Cardiac muscle cell (in vitro differentiated cells and primary cell): Measurements from ENCODE around the gene C13orf46. TPM values are rescaled to one million over a fixed set of nuclear protein-coding genes. Genes with fewer than 3 reads are reported as not detected.
A peak's percentile ranks its signal among the peaks of the same experiment; 100 is the strongest.

Experiments
- DNase-seq, 2 donors: peaks; one replicate each; pipeline versions ENCODE4 v3.0.0 to v3.0.0-alpha.2; 2010 to 2017; ENCODE audit warnings: low read depth in 1 of 2, low spot score in 1 of 2
- H3K27ac ChIP-seq: fragments of 200-600 bp; sonication (generic); 2 replicates; pipeline ENCODE4 v1.5.1; 2016
- H3K27me3 ChIP-seq: fragments of 200-600 bp; sonication (generic); 2 replicates; pipeline ENCODE4 v1.6.0; 2016; ENCODE audit warnings: control low read depth
- H3K36me3 ChIP-seq: fragments of 200-600 bp; sonication (generic); 2 replicates; pipeline ENCODE4 v1.5.1; 2016; ENCODE audit warnings: control low read depth
- H3K4me1 ChIP-seq: fragments of 200-600 bp; sonication (generic); 2 replicates; pipeline ENCODE4 v1.8.1; 2017; ENCODE audit warnings: low read depth, mild to moderate bottlenecking, mixed run types
- H3K4me3 ChIP-seq: fragments of 200-600 bp; sonication (generic); 2 replicates; pipeline ENCODE4 v1.5.1; 2016; ENCODE audit warnings: mild to moderate bottlenecking
- H3K9me3 ChIP-seq: fragments of 200-600 bp; sonication (generic); 2 replicates; pipeline ENCODE4 v1.5.1; 2017; ENCODE audit warnings: low read depth, mild to moderate bottlenecking, control low read depth
- polyA plus RNA-seq: library from polyadenylated mRNA; unstranded; fragments of >200 nt; fragmentation: Nextera tagmentation; extraction: Ambion mirVana; gene quantifications from 2 replicates; pipeline ENCODE4 v1.2.1, GENCODE V29; 2016
- total RNA-seq: library from RNA; depleted of rRNA; stranded (reverse); fragments of >200 nt; gene quantifications from 2 replicates; pipeline ENCODE4 v1.2.3, GENCODE V29; 2016
- TF ChIP-seq, protein P1 (sequence below): IDR thresholded peaks from 2 replicates; pipeline ENCODE4 v1.5.1; 2012; ENCODE audit warnings: low read depth, mild to moderate bottlenecking, low read length

C13orf46 gene
- total and polyA plus RNA-seq, 2 experiments from 2014 or later = 0.35 TPM; not detected in 1

DNA sequence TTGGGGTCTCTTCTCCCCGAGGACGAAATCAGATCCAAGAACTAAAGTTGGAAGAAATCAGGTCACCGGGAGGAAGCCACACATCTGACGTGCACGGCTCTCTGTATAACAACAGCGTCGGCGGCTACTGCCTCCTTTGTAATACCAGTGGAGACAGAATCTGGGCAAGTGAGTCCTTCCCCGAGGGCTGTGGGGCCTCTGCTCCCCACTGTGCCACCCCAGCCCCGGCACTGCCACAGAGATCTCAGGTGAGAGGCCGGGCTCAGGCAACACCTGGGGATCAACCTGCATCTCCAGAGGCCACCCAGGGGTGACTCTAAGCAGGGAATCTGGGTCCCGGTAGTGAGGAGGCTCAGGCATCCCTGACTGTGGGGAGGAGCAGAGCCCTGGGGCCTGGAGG lies 33.7 kb upstream of the C13orf46 start:
- Histone ChIP-seq H3K4me3 (no peak overlapping the region), H3K4me1 (no peaks in the 10 kb centered on the region), H3K9me3 (no peaks in the 10 kb centered on the region), H3K27ac (no peak overlapping the region), H3K36me3 (no peaks in the 10 kb centered on the region), H3K27me3 (no peaks in the 10 kb centered on the region)
- TF ChIP-seq, protein P1, sequence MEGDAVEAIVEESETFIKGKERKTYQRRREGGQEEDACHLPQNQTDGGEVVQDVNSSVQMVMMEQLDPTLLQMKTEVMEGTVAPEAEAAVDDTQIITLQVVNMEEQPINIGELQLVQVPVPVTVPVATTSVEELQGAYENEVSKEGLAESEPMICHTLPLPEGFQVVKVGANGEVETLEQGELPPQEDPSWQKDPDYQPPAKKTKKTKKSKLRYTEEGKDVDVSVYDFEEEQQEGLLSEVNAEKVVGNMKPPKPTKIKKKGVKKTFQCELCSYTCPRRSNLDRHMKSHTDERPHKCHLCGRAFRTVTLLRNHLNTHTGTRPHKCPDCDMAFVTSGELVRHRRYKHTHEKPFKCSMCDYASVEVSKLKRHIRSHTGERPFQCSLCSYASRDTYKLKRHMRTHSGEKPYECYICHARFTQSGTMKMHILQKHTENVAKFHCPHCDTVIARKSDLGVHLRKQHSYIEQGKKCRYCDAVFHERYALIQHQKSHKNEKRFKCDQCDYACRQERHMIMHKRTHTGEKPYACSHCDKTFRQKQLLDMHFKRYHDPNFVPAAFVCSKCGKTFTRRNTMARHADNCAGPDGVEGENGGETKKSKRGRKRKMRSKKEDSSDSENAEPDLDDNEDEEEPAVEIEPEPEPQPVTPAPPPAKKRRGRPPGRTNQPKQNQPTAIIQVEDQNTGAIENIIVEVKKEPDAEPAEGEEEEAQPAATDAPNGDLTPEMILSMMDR = no peak
- DNase-seq = no peak

DNA sequence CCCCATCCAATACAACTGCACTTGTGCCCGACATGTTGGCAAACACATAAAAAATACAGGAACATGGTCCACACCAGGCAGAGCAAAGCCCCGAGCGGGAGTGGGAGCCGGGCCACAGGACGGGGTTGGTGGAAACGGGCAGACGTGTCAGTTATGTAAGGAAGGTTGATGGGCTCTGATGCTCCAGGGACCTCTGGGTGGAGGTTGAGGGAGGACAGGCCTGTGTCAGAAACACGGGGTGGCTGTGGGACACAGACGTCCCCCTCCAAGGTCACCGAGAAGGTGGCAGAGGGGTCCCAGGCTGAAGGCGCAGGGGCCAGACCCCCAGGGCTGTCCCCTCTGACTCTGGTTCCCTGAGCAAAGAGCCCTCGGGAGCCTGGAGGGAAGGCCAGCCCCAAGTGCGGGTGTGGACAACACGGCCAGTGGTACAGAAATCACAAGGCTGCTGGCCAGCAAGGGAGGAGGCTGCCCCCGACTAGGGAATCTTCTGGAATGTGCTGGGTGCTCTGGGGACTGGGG lies 31.4 kb upstream of the C13orf46 start:
- DNase-seq = no peak
- Histone ChIP-seq H3K36me3 (no peaks in the 10 kb centered on the region), H3K4me3 (no peak overlapping the region), H3K27me3 (no peaks in the 10 kb centered on the region), H3K9me3 (no peaks in the 10 kb centered on the region), H3K4me1 (no peaks in the 10 kb centered on the region), H3K27ac (no peak overlapping the region)
- TF ChIP-seq, protein P1 = no peak

DNA sequence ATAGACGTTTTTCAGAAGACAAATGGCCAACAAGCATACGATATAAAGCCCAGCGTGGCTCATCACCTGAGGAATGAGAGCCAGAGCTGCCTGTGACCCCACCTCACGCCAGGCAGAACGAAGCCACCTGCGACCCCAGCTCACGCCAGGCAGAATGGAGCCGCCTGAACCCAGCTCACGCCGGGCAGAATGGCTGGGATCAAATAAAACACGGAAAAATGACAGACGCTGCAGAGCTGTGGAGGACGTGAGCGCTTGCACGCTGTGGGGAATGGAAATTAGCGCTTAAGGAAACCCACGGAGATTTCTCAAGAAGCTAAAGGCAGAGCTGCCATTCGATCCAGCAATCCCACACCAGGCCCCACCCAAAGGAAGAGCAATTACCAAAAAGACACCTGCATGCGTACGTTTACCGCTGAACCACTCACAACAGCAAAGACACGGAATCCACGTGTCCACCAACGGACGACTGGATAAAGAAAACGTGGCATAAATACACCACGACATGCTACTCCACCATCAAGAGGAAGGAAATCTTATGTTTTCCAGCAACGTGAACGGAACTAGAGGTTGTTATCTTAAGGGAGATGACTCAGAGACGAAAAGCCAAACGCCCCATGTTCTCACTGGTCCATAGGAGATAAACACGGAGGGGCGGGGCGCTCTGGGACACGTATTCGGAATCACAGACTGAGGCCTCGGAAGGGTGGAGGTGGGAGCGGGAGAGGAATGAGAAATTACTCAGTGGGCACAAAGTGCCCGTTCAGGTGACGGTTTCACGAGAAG lies 30.7 kb upstream of the C13orf46 start:
- H3K4me1 ChIP-seq = no peaks in the 10 kb centered on the region
- no peaks in the 10 kb centered on the region for H3K9me3 ChIP-seq
- TF ChIP-seq, protein P1 = no peak
- H3K36me3 ChIP-seq = no peaks in the 10 kb centered on the region
- H3K27me3 ChIP-seq = no peaks in the 10 kb centered on the region
- peak in 1 of 2 donors; percentile 92 for DNase-seq
- H3K27ac ChIP-seq = no peak overlapping the region
- H3K4me3 ChIP-seq = no peak overlapping the region

DNA sequence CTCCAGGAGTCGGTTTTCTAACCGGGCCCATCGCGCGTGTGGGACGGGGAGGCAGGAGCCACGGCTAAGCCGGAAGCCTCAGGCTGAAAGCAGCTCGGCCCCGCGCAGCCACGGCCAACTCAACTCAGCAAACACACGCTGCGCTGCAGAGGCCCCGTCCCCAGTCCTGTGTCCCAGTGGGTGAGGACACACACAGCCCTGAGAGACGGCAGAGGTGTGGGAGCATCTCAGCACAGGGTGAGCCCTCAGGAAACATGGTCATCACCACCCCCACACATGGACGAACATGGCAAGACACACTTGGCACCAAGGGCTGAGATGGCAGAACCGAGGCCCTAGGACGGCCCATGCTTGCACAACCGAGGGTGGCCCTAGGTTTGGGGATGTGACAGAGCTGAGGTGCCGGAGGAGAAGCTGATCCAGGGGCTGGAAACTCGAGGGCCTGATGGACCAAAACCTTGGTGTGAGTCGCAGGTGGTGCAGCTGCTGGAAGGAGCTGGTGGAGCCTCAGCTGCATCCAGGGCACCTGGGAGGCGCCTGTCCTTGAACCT lies 29.0 kb upstream of the C13orf46 start:
- DNase-seq = no peak
- Histone ChIP-seq H3K27ac (no peak overlapping the region), H3K4me3 (no peak overlapping the region), H3K4me1 (no peaks in the 10 kb centered on the region), H3K9me3 (no peaks in the 10 kb centered on the region), H3K27me3 (no peaks in the 10 kb centered on the region), H3K36me3 (no peaks in the 10 kb centered on the region)
- TF ChIP-seq, protein P1 = no peak

DNA sequence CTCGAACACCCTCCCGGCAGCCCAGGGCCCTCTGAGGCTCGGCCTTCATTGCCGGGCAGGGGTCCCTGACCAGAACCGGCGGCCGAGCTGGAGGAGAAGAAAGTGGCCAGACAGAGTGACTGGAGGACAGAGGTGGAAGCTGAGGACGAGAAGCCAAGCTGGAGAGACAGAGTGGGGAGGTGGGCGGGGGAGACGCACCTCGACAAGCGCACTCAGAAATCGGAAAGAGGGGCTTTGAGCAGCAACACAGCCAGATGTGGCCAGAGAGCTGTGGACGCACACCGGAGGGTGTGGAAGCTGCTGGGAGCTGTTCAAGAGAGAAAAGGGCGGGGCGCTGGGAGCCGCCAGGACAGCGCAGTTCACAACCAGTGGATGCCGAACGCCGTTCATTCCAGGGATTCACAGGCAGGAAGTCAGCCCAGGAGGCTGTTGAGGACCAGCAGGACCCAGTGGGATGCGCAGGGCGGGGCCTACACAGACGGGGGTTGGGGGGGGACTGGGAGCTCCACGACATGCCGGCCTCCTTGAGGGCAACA lies 28.2 kb upstream of the C13orf46 start:
- Histone ChIP-seq H3K4me3 (no peak overlapping the region), H3K36me3 (no peaks in the 10 kb centered on the region), H3K9me3 (no peaks in the 10 kb centered on the region), H3K27me3 (no peaks in the 10 kb centered on the region), H3K4me1 (no peaks in the 10 kb centered on the region), H3K27ac (no peak overlapping the region)
- no peak for DNase-seq
- TF ChIP-seq, protein P1 = no peak
